KMS-11 (cell line): ENCODE data around the gene TUSC7.

Source experiments
- H2AFZ ChIP-seq: fragments of 200-600 bp; sonication (generic); 2 replicates; pipeline ENCODE4 v1.6.1; 2016; ENCODE audit warnings: antibody characterized with exemption, mixed run types, low read depth
- H3K27ac ChIP-seq: fragments of 200-600 bp; sonication (generic); 2 replicates; pipeline ENCODE4 v1.6.1; 2016; ENCODE audit warnings: mild to moderate bottlenecking, mixed run types
- H3K27me3 ChIP-seq: fragments of 200-600 bp; sonication (generic); 2 replicates; pipeline ENCODE4 v1.6.1; 2017; ENCODE audit warnings: mild to moderate bottlenecking, low read depth, mixed run types, moderate library complexity; ENCODE audit not compliant: insufficient read depth
- H3K36me3 ChIP-seq: fragments of 200-600 bp; sonication (generic); 2 replicates; pipeline ENCODE4 v1.6.1; 2017; ENCODE audit warnings: mild to moderate bottlenecking, mixed run types; ENCODE audit not compliant: insufficient read depth
- H3K4me1 ChIP-seq: fragments of 200-600 bp; sonication (generic); 2 replicates; pipeline ENCODE4 v1.6.1; 2016; ENCODE audit warnings: mild to moderate bottlenecking, low read depth, mixed run types; ENCODE audit not compliant: poor library complexity, severe bottlenecking
- H3K4me2 ChIP-seq: fragments of 200-600 bp; sonication (generic); 2 replicates; pipeline ENCODE4 v1.7.0; 2016; ENCODE audit warnings: mild to moderate bottlenecking, mixed run types
- H3K4me3 ChIP-seq: fragments of 200-600 bp; sonication (generic); IDR thresholded peaks from 2 replicates; pipeline ENCODE4 v1.6.1; 2017; ENCODE audit warnings: low read depth, low read length, mixed read lengths; ENCODE audit not compliant: insufficient read depth
- H3K79me2 ChIP-seq: fragments of 200-600 bp; sonication (generic); 2 replicates; pipeline ENCODE4 v1.6.1; 2016; ENCODE audit warnings: low read depth, mixed run types; ENCODE audit not compliant: insufficient read depth
- H3K9ac ChIP-seq: fragments of 200-600 bp; sonication (generic); 2 replicates; pipeline ENCODE4 v1.6.1; 2016; ENCODE audit warnings: mild to moderate bottlenecking, mixed run types
- H4K20me1 ChIP-seq: fragments of 200-600 bp; sonication (generic); 2 replicates; pipeline ENCODE4 v1.6.1; 2016; ENCODE audit warnings: mild to moderate bottlenecking, mixed run types; ENCODE audit not compliant: insufficient read depth
- TF ChIP-seq, protein P1 (sequence below): fragments of 200-600 bp; sonication (generic); conservative IDR thresholded peaks from 2 replicates; pipeline ENCODE4 v1.6.1; 2017; ENCODE audit warnings: low read depth, mild to moderate bottlenecking, antibody characterized with exemption, low read length, moderate library complexity, mixed read lengths

TUSC7 gene

DNA sequence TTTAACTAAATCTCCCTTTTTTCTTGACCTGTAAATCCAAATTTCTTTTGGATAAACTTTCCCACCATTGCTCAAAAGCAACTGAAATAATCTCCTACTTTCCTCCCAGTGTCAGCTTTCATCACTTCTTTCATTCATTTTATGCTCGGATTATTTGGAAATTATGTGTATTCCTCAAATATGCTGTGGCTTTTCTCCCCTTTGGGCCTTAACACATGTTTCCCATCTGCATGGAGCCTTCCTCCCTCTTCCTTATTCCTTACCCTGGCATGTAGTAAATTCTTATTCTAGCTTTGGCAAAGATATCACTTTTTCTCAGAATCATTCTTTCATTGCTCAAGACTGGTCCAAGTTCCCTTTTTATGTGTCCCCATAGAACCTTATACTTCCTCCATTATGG lies 41.8 kb upstream of the TUSC7 start:
- TF ChIP-seq, protein P1, sequence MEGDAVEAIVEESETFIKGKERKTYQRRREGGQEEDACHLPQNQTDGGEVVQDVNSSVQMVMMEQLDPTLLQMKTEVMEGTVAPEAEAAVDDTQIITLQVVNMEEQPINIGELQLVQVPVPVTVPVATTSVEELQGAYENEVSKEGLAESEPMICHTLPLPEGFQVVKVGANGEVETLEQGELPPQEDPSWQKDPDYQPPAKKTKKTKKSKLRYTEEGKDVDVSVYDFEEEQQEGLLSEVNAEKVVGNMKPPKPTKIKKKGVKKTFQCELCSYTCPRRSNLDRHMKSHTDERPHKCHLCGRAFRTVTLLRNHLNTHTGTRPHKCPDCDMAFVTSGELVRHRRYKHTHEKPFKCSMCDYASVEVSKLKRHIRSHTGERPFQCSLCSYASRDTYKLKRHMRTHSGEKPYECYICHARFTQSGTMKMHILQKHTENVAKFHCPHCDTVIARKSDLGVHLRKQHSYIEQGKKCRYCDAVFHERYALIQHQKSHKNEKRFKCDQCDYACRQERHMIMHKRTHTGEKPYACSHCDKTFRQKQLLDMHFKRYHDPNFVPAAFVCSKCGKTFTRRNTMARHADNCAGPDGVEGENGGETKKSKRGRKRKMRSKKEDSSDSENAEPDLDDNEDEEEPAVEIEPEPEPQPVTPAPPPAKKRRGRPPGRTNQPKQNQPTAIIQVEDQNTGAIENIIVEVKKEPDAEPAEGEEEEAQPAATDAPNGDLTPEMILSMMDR, result no peak
- H4K20me1 ChIP-seq, result no peaks in the 10 kb centered on the region
- no peak overlapping the region for H2AFZ ChIP-seq
- H3K4me2 ChIP-seq, result no peak overlapping the region
- H3K79me2 ChIP-seq, result no peaks in the 10 kb centered on the region
- H3K9ac ChIP-seq, result no peak overlapping the region
- H3K27ac ChIP-seq, result no peak overlapping the region
- no peak overlapping the region for H3K4me3 ChIP-seq
- H3K36me3 ChIP-seq, result no peaks in the 10 kb centered on the region
- no peaks in the 10 kb centered on the region for H3K27me3 ChIP-seq
- H3K4me1 ChIP-seq, result no peaks in the 10 kb centered on the region

- Histone ChIP-seq H3K36me3 (no peaks in the 10 kb centered on the region), H3K79me2 (no peaks in the 10 kb centered on the region), H3K4me3 (no peak overlapping the region), H3K4me2 (no peak overlapping the region), H3K9ac (no peak overlapping the region), H4K20me1 (no peaks in the 10 kb centered on the region), H3K4me1 (no peaks in the 10 kb centered on the region), H2AFZ (no peak overlapping the region), H3K27ac (no peak overlapping the region), H3K27me3 (no peaks in the 10 kb centered on the region)
- TF ChIP-seq, protein P1, result no peak
Observed at GRCh38 chr3:116669576-116669975, 40.0 kb upstream of the TUSC7 start.

GRCh38 chr3:116671151-116671550 lies 38.4 kb upstream of the TUSC7 start:
- Histone ChIP-seq H3K4me1 (no peaks in the 10 kb centered on the region), H2AFZ (no peak overlapping the region), H3K4me2 (no peak overlapping the region), H3K9ac (no peak overlapping the region), H3K27ac (no peak overlapping the region), H4K20me1 (no peaks in the 10 kb centered on the region), H3K36me3 (no peaks in the 10 kb centered on the region), H3K79me2 (no peaks in the 10 kb centered on the region), H3K4me3 (no peak overlapping the region), H3K27me3 (no peaks in the 10 kb centered on the region)
- TF ChIP-seq, protein P1, result no peak

- H3K4me2 ChIP-seq, result no peak overlapping the region
- H3K9ac ChIP-seq, result no peak overlapping the region
- no peak overlapping the region for H2AFZ ChIP-seq
- no peaks in the 10 kb centered on the region for H3K4me1 ChIP-seq
- H3K4me3 ChIP-seq, result no peak overlapping the region
- H4K20me1 ChIP-seq, result no peaks in the 10 kb centered on the region
- H3K27ac ChIP-seq, result no peak overlapping the region
- no peaks in the 10 kb centered on the region for H3K27me3 ChIP-seq
- no peaks in the 10 kb centered on the region for H3K79me2 ChIP-seq
- TF ChIP-seq, protein P1, result no peak
- no peaks in the 10 kb centered on the region for H3K36me3 ChIP-seq
Observed at GRCh38 chr3:116678853-116679252, 30.7 kb upstream of the TUSC7 start.
